Stimulated activated CD4-positive, alpha-beta T cell treated with anti-CD3 and anti-CD28 coated beads, TNF-alpha, amount 100 ng/mL, for 24 hours (primary cell): ENCODE measurements around the gene HOXB2.

Experiments used
- DNase-seq, 3 experiments: peaks; one replicate each; pipeline ENCODE4 v3.0.0-alpha.2; 2020; ENCODE audit warnings: low read depth in 3 of 3

Gene HOXB2

GRCh38 chr17:48578616-48579470 lies 33.9 kb upstream of the HOXB2 start:
- no peak for DNase-seq

- DNase-seq = peak; percentile 46 to 74 (median 52)
These were observed 33.2 kb upstream of the HOXB2 start, which contains the start of gene HOXB4 for GRCh38 chr17:48577946-48578615. Gene HOXB4, minus strand, starts transcription at chr17:48578350. Its CDS starts 31 bp downstream, at chr17:48578319.

- no peak for DNase-seq
These were observed 32.5 kb upstream of the HOXB2 start for GRCh38 chr17:48577330-48577945.

GRCh38 chr17:48576479-48577309 lies 31.8 kb upstream of the HOXB2 start:
- no peak for DNase-seq

GRCh38 chr17:48575673-48576478 lies 31.0 kb upstream of the HOXB2 start:
- DNase-seq = no peak

- DNase-seq = no peak
These were observed 30.2 kb upstream of the HOXB2 start for GRCh38 chr17:48575066-48575582.

GRCh38 chr17:48574505-48575065 lies 29.7 kb upstream of the HOXB2 start:
- no peak for DNase-seq

- DNase-seq = no peak
These were observed 27.0 kb upstream of the HOXB2 start for GRCh38 chr17:48571826-48572417.

GRCh38 chr17:48571024-48571818 lies 26.3 kb upstream of the HOXB2 start:
- no peak for DNase-seq

GRCh38 chr17:48570325-48571023 lies 25.6 kb upstream of the HOXB2 start:
- no peak for DNase-seq

- no peak for DNase-seq
These were observed 24.9 kb upstream of the HOXB2 start for GRCh38 chr17:48569674-48570324.

GRCh38 chr17:48569240-48569582 lies 24.3 kb upstream of the HOXB2 start:
- no peak for DNase-seq

GRCh38 chr17:48568499-48569239 lies 23.8 kb upstream of the HOXB2 start:
- no peak for DNase-seq

GRCh38 chr17:48567646-48568354 lies 22.9 kb upstream of the HOXB2 start:
- DNase-seq = no peak

GRCh38 chr17:48567209-48567608 lies 22.3 kb upstream of the HOXB2 start:
- DNase-seq = no peak

- DNase-seq = no peak
These were observed 21.8 kb upstream of the HOXB2 start for GRCh38 chr17:48566717-48567116.
